Fibroblast of villous mesenchyme (primary cell): ENCODE results near the gene TNNT2. TPM values are rescaled to one million over a fixed set of nuclear protein-coding genes. Genes with fewer than 3 reads are reported as not detected.
A peak's percentile ranks its signal among the peaks of the same experiment; 100 is the strongest.

Experiments used
- DNase-seq: peaks from one replicate; pipeline ENCODE4 v3.0.0-alpha.2; 2010; ENCODE audit warnings: low read depth
- H3K4me3 ChIP-seq: 2 replicates; pipeline ENCODE4 v1.5.1; 2011; ENCODE audit warnings: low read depth, mild to moderate bottlenecking, low read length
- CTCF ChIP-seq: IDR thresholded peaks from 2 replicates; pipeline ENCODE4 v1.5.1; 2012; ENCODE audit warnings: low read depth, mild to moderate bottlenecking, low read length; ENCODE audit not compliant: insufficient read depth
- total RNA-seq: library from RNA; depleted of rRNA; stranded (reverse); fragments of >200 nt; gene quantifications from 2 replicates; pipeline ENCODE4 v1.2.3, GENCODE V29; 2012

The TNNT2 gene
- total RNA-seq, 1 donor = 3.5 TPM

DNA sequence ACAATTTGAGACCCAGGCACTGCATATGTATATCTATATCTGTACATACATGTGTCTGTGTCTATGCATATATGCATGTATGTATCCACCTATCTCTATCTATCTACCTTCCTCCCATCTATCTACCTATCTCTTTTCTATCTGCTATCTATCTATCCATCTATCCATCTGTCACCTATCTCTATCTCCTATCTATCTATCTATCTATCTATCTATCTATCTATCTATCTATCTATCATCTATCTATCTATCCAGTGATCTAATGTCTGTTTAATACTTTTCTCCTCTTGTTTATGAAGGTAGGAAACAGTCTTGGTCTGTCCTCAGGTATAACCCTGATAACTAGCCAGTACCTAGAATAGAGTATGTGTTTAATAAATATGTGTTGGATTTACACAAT is 25.9 kb downstream of the TNNT2 start:
- no peak overlapping the region for H3K4me3 ChIP-seq
- TF ChIP-seq CTCF = no peak
- no peak for DNase-seq

DNA sequence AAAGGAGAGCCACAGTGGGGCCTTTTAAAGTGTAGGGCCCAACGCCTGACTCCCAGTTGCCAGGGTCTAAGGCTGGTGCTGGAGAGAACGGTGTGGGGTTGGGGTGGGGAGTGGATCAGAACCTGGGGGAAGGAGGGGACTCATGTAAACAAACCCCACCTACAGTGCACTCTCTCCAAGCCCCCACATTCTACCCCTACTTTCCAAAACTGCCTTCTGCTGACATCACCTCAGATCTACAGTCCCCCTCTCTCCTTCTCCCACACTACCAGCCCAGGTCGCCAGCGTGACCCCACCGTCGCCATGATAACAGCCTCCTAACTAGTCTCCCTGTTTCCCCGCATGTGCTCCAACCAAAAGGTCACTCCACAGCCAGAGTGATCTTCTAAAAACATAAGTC is 26.6 kb downstream of the TNNT2 start:
- DNase-seq = no peak
- no peak overlapping the region for H3K4me3 ChIP-seq
- no peak for TF ChIP-seq CTCF

DNA sequence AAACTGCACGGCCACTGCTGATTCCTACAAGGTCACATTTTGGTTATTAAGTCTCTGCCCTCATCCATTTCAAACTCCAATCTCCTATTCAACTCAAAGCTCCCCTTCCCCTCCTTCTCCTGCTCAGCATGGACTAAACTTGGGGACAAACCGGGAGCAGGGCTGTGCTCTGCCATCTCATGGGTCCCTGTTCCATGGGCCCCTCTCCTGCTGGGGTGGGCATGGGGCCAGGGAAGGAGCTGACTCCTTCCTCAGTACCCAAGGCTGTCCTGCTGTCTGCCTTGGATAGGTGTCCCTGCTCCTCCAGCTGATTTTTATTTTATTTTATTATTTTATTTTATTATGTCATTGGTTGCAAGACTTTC is 27.1 kb downstream of the TNNT2 start:
- DNase-seq = no peak
- H3K4me3 ChIP-seq = no peak overlapping the region
- TF ChIP-seq CTCF = no peak

DNA sequence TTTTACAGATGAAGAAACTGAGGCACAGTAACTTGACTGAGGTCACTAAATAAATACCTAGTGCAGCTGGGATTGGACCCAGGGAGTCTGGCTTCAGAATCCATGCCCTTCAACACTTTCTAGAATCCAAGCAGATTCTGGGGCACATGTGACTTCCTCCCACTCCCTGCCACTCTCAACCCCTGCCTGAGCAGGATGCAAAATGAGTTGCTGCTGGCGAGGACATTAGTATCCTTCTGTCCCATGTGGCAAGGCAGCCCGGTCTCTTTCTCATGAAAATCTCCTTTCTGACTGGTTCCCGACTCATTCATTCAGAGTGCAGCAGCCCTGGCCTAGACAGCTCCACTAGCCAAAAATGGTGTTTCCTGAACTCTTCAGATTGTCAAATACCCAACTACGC is 28.4 kb downstream of the TNNT2 start:
- no peak for DNase-seq
- H3K4me3 ChIP-seq = no peak overlapping the region
- no peak for TF ChIP-seq CTCF

- DNase-seq = peak; percentile 39
- peak; percentile 70 for TF ChIP-seq CTCF
- H3K4me3 ChIP-seq = no peak overlapping the region
Measured at GRCh38 chr1:201348211-201348566, 29.3 kb downstream of the TNNT2 start.

DNA sequence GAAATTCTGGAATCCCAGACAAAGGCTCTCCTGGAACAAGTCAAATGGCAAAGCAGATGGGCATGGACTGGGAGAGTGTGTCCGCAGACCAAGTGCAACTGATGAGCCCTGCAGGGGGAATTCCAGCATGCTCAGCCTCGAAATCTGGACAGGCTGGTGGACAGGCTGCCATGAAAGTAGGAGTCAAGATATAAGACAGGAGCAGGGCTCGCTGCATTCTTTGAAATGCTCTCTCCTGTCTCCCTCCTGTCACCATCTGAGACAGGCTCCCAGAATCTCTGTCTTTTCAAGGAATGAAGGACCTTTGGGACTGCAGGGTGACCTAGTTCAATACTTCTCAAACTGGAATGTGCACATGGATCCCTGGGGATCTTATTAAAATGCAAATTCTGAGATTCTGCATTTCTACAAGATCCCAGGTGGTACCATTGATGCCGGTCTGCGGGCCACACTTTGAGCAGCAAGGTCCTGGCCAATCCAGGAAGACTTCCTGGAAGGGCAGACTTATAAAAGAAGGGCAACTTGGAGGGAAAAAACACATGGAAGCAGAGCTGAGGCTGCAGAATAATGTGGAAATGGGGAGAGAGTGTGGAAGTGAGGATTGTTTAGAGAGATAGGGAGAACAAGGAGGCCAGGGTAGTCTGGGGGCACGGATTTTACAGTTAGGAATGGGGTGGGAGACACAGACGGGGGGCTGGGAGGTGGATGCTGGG is 29.8 kb downstream of the TNNT2 start:
- TF ChIP-seq CTCF = no peak
- DNase-seq = no peak
- no peak overlapping the region for H3K4me3 ChIP-seq

- no peak for TF ChIP-seq CTCF
- no peak overlapping the region for H3K4me3 ChIP-seq
- no peak for DNase-seq
Measured at GRCh38 chr1:201346987-201347386, 30.5 kb downstream of the TNNT2 start.
